ENCODE measurements around the gene NDST1.

DNA sequence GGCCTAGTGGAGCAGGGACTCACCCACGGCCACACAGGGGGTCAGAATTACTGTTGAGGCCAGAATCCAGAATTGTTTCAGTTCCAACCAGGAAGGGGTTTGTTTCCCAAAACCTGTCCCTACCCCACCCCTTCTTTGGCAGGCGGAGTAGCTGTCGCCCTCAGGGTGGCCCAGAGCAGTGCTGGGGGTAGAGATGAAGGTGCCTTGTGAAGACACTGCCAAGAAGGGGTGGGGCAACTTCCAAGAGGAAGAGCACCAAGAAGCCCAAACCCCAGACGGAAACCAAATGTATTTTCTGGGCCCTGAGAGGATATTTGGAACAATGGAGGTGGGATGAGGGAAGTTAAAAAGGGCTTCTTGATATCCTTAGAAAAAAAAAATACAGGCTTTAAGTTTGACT lies 11.4 kb upstream of the NDST1 start:
- TF ChIP-seq, protein P1, sequence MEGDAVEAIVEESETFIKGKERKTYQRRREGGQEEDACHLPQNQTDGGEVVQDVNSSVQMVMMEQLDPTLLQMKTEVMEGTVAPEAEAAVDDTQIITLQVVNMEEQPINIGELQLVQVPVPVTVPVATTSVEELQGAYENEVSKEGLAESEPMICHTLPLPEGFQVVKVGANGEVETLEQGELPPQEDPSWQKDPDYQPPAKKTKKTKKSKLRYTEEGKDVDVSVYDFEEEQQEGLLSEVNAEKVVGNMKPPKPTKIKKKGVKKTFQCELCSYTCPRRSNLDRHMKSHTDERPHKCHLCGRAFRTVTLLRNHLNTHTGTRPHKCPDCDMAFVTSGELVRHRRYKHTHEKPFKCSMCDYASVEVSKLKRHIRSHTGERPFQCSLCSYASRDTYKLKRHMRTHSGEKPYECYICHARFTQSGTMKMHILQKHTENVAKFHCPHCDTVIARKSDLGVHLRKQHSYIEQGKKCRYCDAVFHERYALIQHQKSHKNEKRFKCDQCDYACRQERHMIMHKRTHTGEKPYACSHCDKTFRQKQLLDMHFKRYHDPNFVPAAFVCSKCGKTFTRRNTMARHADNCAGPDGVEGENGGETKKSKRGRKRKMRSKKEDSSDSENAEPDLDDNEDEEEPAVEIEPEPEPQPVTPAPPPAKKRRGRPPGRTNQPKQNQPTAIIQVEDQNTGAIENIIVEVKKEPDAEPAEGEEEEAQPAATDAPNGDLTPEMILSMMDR (IDR thresholded peaks at IDR 0.05): no peak
- no peak for TF ChIP-seq POLR2A (IDR thresholded peaks at IDR 0.05)
